GM19372 (cell line): ENCODE results near the gene UST.
"Not testable (repeated sequence)": the region's sequence is repeated elsewhere in the genome, so short reads cannot be mapped to it uniquely, and the experiment has no call there.

ENCODE experiments used
- ATAC-seq: cut with Tn5 transposase; IDR thresholded peaks from one replicate; pipeline ENCODE4 v1.9.1; 2021; ENCODE audit warnings: mild to moderate bottlenecking, low read depth, moderate library complexity; ENCODE audit not compliant: unreplicated experiment

UST gene

DNA sequence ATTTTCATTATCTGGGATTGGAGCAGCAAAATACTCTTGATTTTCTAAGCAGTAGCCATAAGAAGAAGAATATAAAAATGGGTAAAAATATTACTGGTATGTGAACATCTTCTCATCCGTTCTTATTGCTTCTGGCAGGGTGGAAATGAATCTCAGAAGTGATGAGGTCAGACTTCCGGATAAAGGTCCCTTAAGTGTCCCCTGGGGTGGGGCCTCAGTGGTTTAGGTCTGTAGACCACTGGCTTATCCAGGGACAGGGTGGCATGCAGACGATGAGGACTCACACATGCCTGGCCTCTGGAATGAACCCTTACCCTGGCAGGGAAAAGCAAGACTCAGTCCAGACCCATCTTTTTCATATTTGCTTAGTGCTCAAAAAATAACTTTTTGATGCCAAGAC lies 143.3 kb downstream of the UST start:
- ATAC-seq = no peak

DNA sequence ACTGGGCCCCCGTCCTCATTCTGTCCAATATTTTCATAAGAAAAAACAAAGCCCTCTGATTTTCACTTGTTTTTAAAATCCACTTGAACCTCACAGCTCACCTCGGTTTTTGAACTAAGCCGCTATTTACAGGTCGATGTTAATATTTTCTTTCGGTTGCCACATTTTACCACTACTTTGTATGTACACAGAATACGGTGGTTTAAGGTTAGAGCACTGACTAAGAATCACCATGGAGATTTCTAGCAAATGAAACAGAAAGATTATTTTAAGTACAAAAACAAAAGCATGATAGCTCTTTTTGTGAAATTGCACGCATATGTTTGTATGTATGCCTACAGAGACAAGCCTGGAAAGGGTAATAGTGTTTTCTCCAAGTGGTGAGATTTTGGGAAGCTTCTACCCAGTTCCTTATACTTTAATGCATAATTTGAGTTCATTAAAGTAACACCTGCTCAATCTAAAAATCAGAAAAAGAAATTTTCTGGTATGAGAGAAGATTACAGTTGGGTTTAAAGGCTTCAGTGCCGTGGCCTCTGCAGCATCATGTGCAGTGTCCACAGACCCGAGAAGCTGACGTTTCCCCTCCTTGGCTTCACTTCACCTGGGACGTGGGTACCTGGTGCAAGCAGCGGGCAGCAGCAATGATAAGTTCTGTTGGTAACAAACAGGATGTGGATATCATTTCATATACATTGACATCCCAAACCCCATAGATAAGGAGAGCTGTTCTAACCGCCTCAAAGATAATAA lies 144.0 kb downstream of the UST start:
- ATAC-seq = no peak

DNA sequence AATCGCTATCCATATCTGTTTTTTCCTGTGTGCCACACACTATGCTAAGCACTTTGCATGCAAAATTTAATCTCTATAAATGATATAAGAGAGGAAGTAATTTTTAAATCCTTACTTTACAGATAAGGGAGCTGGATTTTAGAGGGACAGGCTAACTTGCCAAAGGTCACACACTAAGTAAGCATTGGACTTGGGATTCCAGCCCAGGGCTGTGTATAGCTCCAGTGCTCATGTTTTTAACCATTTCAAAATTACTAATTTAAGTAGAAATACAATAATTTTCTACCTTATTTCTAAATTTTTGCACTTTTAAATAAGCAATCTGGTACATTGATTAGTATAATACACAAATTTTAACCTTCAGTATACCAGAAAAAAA lies 144.6 kb downstream of the UST start:
- no peak for ATAC-seq

DNA sequence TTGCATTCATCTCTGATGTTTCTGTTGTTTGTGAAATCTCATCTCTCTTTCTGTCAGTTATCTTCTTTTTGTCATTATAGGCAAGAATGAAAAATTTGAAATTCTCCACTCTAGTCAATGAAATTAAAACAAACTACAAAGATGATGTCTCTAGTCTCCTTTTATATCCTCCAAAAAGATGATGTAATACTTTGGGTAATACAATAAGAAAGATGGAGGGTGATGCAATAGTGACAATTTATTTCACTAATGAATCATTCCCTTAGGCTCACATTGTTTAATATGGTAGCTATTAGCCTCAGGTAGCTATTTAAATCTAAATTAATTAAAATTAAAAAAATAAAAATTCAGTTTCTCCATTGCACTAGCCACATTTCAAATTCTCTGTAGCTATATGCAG lies 145.4 kb downstream of the UST start:
- ATAC-seq = no peak

DNA sequence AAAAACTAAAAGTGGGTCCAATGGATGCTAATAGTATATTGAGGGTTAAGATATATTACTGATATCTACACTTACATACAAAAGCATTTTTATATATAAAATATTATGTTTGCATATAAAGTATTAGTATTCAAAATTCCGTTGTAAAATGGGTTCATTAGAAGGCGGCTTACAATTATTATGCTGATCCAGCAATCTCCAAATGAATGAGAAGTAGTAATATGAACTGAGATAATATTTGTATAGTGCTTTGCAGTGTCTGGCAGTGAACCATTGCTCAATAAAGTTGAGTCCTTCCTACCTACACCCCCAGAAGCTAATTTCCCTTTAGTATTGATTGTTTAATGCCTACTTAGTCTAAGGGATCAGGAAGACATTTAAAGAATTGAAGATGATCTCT lies 146.2 kb downstream of the UST start:
- no peak for ATAC-seq

DNA sequence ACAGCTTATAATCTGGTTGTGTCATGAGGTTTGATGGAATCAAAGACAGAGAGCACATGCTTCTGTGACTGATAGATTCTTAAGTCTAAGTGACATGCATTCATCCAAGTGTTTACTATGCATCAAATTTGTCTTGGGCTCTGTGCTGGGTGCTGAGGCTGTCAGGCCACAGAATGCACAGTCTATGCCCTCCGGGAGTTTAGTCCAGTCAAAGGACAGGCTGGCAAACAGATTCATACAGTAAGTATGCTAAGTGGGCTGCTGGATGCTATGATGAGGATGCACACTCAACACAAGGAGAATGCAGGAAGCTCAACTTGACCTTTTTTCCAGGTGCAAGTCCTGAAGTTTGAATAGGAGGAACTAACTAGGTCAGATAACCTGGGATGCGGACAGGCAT lies 146.7 kb downstream of the UST start:
- ATAC-seq = no peak

DNA sequence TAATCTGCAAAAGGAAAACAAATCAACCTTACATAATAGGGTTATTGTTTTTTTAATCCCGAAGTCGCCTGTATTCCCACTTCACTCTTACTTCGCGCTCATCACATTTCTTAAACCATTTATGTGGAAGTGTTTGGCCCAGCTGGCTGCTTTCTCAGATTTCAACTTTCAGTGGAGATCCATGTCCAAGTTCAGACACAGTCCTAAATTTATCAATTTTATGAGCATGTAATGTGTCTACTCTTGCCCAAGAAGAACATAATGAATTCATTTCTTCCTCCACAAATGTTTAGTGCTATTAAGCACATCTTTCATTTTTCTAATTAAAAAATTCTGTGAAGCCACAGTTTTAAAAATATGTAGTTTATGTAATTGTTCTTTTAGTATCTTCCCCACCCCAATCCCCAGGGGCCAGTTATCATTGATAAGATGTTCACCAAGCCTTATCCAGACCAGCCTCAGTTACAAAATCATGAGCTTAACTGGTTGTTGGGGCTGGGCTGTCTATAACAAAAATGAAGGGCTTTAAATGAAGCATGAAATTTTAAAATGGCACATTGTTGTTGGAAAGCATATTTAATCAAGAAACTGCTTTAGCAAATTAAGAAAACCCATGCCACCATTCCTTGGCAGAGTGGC lies 151.7 kb downstream of the UST start:
- ATAC-seq = no peak

DNA sequence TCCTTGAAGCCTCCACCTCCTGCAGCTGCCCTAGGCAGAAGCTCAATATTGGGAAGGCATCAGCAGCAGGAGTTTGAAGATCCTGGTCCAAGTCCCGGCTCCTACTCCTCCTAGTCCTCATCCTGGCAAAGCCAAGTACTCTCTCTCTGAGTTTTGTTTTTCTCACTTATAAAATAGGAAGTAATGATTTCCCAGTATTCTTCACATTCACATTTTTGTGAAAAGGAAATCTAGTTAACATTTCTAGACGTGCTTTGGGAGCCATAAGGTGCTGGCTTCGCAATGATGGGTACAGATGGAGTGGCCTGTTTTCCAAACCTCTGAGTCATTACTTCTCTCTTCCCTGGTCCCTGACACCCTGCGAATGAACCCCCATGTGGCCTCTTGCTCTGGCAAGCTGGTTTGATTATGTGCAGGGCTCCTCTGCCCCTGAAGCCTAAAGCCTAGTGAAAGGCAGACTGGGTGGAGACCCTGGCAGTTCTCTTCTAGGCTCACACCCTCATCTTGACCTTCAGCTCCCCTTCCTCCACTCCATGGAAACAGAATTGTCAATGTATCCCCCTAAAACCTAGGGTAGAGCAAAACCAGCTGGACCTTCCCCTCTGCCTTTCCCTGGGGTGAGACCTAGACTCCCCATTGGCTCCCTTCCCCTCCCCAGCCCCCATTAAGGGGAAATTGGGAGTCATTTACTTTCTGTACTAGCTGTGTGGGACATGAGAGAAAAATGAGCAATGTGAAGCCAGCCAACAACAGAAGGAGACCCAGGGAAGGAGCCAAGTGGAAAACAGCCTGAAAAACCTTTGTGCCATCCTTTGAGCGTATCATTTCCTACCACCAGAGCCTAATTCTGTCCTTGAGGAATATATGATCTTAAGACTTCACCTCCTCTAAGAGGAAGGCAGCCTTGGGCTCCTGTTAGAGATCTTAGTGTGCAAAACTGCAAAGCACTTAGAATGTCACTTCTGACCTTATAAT lies 158.4 kb downstream of the UST start:
- no peak for ATAC-seq

DNA sequence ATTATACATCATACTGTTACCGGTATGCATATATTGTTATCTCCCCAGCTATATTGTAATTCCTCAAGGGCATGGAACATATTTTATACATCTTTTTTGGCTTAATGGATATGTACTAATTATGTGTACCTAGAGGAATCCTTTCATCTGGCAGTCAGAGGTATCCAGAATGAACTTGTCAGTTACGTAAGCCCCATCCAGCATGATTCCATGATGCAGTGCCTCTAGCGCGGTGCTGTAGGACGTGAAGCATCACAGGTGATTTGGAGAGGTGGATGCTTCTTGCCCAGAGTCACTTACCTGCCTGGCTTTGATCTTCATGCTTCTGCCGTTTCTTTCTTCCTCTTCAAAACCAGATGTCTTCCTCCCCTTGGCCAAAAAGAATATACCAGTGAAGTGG lies 159.1 kb downstream of the UST start:
- no peak for ATAC-seq

DNA sequence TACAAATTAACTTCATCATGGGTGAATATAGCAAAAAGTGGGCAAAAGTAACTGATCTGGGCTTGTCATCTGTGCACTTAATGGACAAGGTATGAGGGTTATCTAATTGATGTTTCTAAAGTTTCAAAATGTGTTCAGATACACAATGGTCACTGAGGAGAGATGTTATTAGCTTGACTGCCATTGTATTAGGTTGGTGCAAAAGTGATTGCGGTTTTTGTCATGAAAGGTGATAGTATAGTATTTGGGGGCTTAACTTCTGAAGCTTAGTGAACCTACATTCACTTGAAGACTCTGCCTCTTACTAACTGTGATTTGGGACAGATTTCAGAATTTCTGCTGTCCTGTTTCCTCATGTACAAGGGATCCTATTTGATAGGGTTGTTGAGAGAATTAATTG lies 159.6 kb downstream of the UST start:
- ATAC-seq = no peak

DNA sequence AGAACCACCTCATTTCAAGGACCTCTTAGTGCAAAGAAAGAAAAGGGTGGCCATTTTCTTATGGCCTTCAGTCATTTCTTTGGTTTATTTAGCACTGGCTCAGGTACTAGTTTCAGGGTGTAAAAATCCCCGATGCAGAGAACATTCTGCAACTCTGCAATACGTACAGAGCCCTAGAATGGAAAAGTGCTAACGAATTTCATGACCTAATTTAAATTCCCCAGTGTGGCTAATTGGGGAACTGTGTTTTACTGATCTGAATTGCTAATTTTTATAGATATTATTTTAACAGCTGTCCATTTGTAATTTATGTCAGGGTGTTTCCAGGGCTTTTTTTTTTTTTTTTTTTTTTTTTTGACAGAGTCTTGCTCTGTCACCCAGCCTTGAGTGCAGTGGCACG lies 160.7 kb downstream of the UST start:
- no peak for ATAC-seq

DNA sequence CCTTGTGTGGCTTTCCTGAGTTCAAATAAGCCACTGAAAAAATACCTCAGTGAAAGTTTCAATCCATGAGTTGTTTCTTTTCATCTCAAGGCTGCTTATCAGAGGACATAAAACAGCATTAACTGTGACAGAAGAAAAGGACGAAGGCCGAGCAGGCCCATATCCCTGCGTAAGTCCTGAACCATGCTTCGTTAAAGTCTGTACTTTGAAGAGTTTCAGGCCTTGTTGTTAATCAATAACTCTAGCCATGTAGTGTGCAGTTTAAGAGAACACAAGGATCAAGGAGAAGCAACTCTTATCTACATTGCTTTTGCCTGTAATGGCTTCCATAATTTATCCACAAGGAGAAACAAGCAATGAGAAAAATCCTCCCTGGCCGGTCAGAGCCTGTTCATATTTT lies 165.4 kb downstream of the UST start:
- ATAC-seq = no peak

DNA sequence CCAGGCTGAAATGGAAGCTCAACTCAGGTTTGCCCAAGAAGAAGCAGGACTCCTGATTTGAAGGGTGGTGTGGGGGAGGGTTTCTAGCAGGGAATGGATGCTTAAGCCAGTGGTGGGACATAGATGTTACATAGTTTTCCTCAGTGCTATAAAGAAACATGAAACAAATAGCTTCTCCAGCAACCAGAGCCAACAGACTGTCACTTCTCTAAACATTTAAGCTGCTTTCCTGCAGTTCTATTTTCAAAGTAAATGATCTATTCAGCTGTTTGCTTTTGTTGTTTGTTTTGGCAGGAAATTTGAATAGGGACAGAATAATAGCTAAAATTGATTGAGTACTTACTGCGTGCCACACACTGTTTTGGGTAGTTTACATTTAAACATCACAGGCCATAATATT lies 169.0 kb downstream of the UST start:
- ATAC-seq = no peak

DNA sequence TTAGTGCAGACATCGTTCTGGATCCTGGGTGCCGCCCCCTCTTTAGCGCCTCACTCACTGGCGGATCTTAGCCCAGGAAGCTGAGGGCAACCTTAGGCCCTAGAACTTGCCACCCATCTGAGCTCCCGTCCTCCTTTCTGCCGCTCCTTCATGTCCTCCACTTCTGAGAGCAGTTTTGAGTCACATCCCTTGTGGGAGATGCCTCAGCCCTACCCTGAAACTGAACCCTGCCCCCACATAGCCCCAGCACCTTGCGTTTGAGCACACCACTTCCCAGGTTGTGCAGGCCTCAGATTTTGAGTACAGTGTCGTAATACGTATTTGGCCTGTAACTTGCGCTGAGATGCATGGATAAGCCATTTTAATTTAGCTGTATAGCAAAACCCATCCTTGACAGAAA lies 169.7 kb downstream of the UST start:
- not testable (repeated sequence) for ATAC-seq

DNA sequence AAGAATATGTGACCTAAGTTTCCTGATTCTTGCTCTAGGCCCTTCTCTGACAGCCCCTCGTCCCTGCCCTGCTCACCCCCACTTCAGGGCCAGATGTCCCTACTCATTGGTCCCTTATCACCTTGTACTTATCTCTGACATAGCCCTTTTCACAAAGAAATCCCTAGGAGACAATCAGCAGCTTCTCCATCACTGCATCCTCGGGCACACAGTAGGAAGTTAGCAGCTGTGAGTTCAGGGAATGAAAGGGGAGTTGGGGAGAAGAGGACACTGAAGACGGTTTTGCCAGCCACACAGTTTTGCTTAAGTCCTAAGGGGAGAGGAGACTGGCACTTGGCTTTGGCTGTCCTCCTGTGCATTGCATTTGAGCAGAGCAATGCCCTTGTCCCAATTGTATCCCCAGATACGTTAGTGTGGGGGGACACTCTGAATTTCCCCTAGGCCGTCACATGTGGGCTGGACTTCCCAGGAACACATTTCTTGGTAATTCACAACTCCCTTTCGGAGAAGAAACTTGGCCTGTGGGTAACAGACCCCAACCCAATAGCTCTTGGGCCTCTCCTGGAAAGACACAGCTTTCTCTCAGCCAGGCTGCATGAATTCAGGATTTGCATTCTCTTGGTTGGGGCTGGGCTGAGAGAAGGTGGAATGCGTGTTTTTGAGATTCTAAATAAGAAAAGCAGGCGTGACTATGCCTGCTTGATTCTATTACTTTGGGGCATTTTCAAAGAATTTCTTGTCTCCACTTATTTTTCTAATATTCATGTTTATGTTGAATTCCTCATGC lies 177.6 kb downstream of the UST start:
- ATAC-seq = no peak

DNA sequence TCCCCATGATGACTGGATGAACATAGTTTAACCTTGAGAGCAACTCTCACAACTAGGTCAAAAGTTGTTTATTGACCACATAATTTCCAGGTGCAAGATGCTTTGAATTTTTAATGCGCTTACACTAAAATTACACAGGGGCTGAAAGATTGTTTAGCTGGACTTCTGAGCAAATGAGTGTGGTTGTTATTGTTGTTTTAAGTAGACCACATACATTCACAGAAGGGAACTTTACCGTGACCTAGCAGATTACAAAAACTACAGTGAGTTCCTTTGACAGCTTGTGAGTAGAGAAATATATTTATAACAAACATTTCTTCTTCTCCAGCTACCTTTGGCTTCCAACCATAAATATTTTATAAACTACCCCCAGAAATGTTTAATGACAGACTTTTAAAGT lies 178.9 kb downstream of the UST start:
- ATAC-seq = no peak

DNA sequence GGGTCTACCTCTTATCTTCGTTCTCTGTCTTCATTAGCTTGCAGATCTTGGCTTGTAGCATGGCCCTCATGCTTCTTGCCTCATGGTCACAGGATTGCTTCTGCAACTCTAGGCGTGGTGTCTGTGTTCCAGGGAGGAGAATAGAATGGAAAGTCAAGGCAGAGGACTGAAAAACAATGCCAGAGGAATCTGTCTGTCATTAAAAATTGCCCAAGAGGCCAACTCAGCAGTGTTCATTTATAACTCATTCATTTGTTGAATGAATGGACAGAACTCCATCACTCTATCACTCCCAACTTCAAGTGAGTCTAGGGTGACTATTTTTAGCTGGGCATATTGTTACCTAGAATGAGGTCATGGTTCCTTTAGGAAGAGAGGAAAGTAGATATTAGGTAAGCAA lies 179.6 kb downstream of the UST start:
- ATAC-seq = no peak

DNA sequence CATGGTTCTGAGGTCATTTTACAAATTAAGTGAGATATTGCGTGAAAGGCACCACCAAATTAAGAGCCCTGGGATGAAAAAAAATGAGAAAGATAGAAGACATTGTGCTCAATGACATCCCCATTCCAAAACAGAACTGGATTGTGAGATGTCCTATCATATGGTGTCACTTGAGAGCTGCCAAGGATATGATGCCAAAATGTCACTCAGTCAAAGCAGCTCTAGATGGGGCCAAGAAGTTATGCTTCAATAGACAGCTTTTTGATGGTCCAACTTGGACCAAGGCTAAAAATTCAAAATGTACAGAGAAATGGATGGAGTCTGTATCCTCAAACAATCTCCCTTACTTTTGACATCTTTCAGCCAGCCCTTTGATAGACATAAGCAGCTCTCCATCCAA lies 180.8 kb downstream of the UST start:
- no peak for ATAC-seq

DNA sequence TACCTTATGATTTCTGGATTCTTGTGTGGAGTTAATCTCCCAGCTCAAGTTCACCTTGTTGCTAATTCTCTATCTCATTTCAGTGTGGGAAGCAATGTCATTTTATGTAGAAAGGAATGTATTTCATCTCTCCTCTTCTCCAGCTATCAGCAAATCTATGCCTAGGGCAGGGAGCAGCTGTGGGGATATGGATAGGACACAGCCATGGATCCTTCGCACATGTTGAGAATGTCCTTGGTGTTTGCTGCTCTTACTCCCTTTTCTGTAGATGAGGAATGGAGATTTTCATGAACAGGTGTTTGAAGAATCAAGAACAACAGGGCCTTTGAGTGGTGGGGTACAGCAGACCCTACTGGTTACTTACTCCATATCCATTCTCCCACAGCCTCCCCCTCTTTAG lies 182.0 kb downstream of the UST start:
- ATAC-seq = no peak

DNA sequence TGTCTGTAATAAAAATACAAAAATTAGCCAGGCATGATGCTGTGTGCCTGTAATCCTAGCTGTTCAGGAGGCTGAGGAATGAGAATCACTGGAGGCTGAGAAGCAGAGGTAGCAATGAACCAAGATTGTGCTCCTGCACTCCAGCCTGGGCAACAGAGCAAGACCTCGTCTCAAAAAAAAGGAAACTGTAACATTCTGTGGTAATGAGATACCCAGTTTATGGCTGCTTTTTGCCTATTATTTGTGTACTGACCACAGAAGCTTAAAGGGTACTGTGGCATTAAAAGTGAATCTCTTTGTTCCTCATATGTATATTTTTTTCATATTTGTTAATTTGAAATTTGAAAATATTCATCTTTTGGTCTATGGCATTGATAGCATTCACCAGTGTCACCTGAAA lies 185.4 kb downstream of the UST start:
- ATAC-seq = no peak

DNA sequence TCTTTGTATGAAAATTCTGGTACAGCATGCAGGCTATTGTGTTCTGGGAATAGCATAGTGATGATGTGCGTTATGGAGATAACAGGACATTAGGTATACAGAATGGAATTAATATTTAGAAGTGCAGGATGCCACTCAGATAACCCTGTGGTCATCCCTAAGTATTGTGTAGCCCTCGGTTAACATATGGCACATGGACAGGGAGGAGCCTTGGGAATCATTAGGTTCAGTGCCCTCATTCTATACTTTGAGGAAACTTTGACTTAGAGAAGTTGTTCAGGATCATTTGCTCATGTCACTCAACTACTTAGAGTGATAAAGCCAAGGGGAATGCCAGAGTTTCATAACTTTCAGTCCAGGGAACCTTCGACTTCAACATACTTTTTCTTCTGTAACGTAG lies 185.9 kb downstream of the UST start:
- no peak for ATAC-seq
